Neural cell (in vitro differentiated cells): ENCODE data around the gene WWTR1. TPM values are rescaled to one million over a fixed set of nuclear protein-coding genes. Genes with fewer than 3 reads are reported as not detected.

Experiments used
- H2AFZ ChIP-seq: fragments of 200-600, 300-800 bp; sonication (generic), shearing (Covaris generic); 2 replicates; pipeline ENCODE4 v1.6.0; 2014; ENCODE audit warnings: low read depth, mild to moderate bottlenecking, antibody characterized with exemption, low read length, moderate library complexity
- H3F3A ChIP-seq: fragments of 200-600 bp; shearing (Covaris generic); 2 replicates; pipeline ENCODE4 v1.6.1; 2016; ENCODE audit warnings: mild to moderate bottlenecking, moderate library complexity, mixed read lengths, antibody characterized with exemption, low read length; ENCODE audit not compliant: insufficient read depth, poor library complexity, severe bottlenecking
- H3K27ac ChIP-seq: fragments of 200-600, 300-800 bp; sonication (generic), shearing (Covaris generic); 2 replicates; pipeline ENCODE4 v1.5.1; 2014; ENCODE audit warnings: mild to moderate bottlenecking, low read length, moderate library complexity
- H3K27me3 ChIP-seq: fragments of 300-800, 200-600 bp; sonication (generic), shearing (Covaris generic); 2 replicates; pipeline ENCODE4 v1.6.0; 2014; ENCODE audit warnings: mild to moderate bottlenecking, low read depth, low read length, moderate library complexity; ENCODE audit not compliant: insufficient read depth
- H3K36me3 ChIP-seq: fragments of 300-800, 200-600 bp; sonication (generic), shearing (Covaris generic); 2 replicates; pipeline ENCODE4 v1.5.1; 2014; ENCODE audit warnings: mild to moderate bottlenecking, antibody characterized with exemption, low read length, moderate library complexity; ENCODE audit not compliant: insufficient read depth
- H3K4me2 ChIP-seq: fragments of 300-800, 200-600 bp; sonication (generic), shearing (Covaris generic); 2 replicates; pipeline ENCODE4 v1.6.0; 2014; ENCODE audit warnings: mild to moderate bottlenecking, low read length
- H3K4me3 ChIP-seq: fragments of 300-800, 200-600 bp; sonication (generic), shearing (Covaris generic); 2 replicates; pipeline ENCODE4 v1.5.1; 2014; ENCODE audit warnings: mild to moderate bottlenecking, low read length, moderate library complexity
- H3K79me2 ChIP-seq: fragments of 200-600 bp; shearing (Covaris generic); replicated peaks from 2 replicates; pipeline ENCODE4 v1.6.0; 2014; ENCODE audit warnings: mild to moderate bottlenecking, low read length, moderate library complexity; ENCODE audit not compliant: insufficient read depth
- H3K9ac ChIP-seq: fragments of 300-800, 200-600 bp; sonication (generic), shearing (Covaris generic); 2 replicates; pipeline ENCODE4 v1.6.1; 2016; ENCODE audit warnings: mild to moderate bottlenecking, low read length, mixed read lengths
- H3K9me2 ChIP-seq: fragments of 200-600 bp; shearing (Covaris generic); 2 replicates; pipeline ENCODE4 v1.6.1; 2016; ENCODE audit warnings: mild to moderate bottlenecking, low read length, mixed read lengths; ENCODE audit not compliant: insufficient read depth
- H3K9me3 ChIP-seq: fragments of 200-600, 300-800 bp; sonication (generic), shearing (Covaris generic); 2 replicates; pipeline ENCODE4 v1.6.1; 2016; ENCODE audit warnings: mild to moderate bottlenecking, mixed run types, low read length, moderate library complexity, mixed read lengths
- H4K20me1 ChIP-seq: fragments of 200-600 bp; shearing (Covaris generic); 2 replicates; pipeline ENCODE4 v1.6.1; 2016; ENCODE audit warnings: mild to moderate bottlenecking, mixed run types; ENCODE audit not compliant: insufficient read depth
- CTCF ChIP-seq: fragments of 450-650 bp; IDR thresholded peaks from 2 replicates; pipeline ENCODE4 v1.5.1; 2014; ENCODE audit warnings: antibody characterized with exemption, mild to moderate bottlenecking, moderate library complexity; ENCODE audit not compliant: poor library complexity, severe bottlenecking
- EP300 ChIP-seq: fragments of 450-650 bp; conservative IDR thresholded peaks from 2 replicates; pipeline ENCODE4 v1.6.1; 2014; ENCODE audit warnings: antibody characterized with exemption, mild to moderate bottlenecking, moderate library complexity; ENCODE audit not compliant: poor library complexity, severe bottlenecking
- EZH2 ChIP-seq: fragments of 200-600, 300-800 bp; shearing (Covaris generic), sonication (generic); IDR thresholded peaks from 2 replicates; pipeline ENCODE4 v1.6.1; 2014; ENCODE audit warnings: antibody characterized with exemption, low read length, borderline replicate concordance, mild to moderate bottlenecking; ENCODE audit not compliant: insufficient read depth, poor library complexity, severe bottlenecking
- MXI1 ChIP-seq: fragments of 450-650 bp; conservative IDR thresholded peaks from 2 replicates; pipeline ENCODE4 v1.6.1; 2014; ENCODE audit warnings: antibody characterized with exemption, mild to moderate bottlenecking; ENCODE audit not compliant: poor library complexity, severe bottlenecking
- POLR2AphosphoS5 ChIP-seq: IDR thresholded peaks from 2 replicates; pipeline ENCODE4 v1.6.1; 2012
- RAD21 ChIP-seq: fragments of 450-650 bp; conservative IDR thresholded peaks from 2 replicates; pipeline ENCODE4 v1.6.1; 2014; ENCODE audit warnings: antibody characterized with exemption, mild to moderate bottlenecking, moderate library complexity
- REST ChIP-seq: IDR thresholded peaks from 2 replicates; pipeline ENCODE4 v1.6.1; 2012; ENCODE audit warnings: borderline replicate concordance
- SMC3 ChIP-seq: fragments of 450-650 bp; conservative IDR thresholded peaks from 2 replicates; pipeline ENCODE4 v1.6.1; 2014; ENCODE audit warnings: antibody characterized with exemption, mild to moderate bottlenecking, moderate library complexity; ENCODE audit not compliant: poor library complexity
- TAF1 ChIP-seq: IDR thresholded peaks from 2 replicates; pipeline ENCODE4 v1.6.1; 2012; ENCODE audit warnings: low read depth
- polyA plus RNA-seq: library from polyadenylated mRNA; depleted of rRNA; stranded (reverse); fragments of >200 nt; gene quantifications from 2 replicates; pipeline ENCODE4 v1.2.3, GENCODE V29; 2014

The WWTR1 gene
- polyA plus RNA-seq, 1 donor from 2014 or later = 0.97 TPM

GRCh38 chr3:149552700-149553099, 105.1 kb downstream of the WWTR1 start:
- Histone ChIP-seq H3K9me2 (no peaks in the 10 kb centered on the region), H3F3A (no peaks in the 10 kb centered on the region), H3K36me3 (no peaks in the 10 kb centered on the region), H3K9me3 (no peaks in the 10 kb centered on the region), H3K27ac (no peak overlapping the region), H4K20me1 (no peaks in the 10 kb centered on the region), H3K4me3 (no peak overlapping the region), H3K27me3 (no peaks in the 10 kb centered on the region), H3K79me2 (no peaks in the 10 kb centered on the region), H2AFZ (no peak overlapping the region), H3K4me2 (no peak overlapping the region), H3K9ac (no peak overlapping the region)
- TF ChIP-seq MXI1 (no peak), EP300 (no peak), CTCF (no peak), EZH2 (no peak), POLR2AphosphoS5 (no peak), RAD21 (no peak), TAF1 (no peak), SMC3 (no peak)

- no peak for TF ChIP-seq EP300
- no peak for TF ChIP-seq MXI1
- no peak for TF ChIP-seq SMC3
- TF ChIP-seq CTCF = no peak
- no peak for TF ChIP-seq POLR2AphosphoS5
- TF ChIP-seq RAD21 = no peak
- TF ChIP-seq REST = no peak
- TF ChIP-seq EZH2 = no peak
- TF ChIP-seq TAF1 = no peak
- Histone ChIP-seq H3K79me2 (no peaks in the 10 kb centered on the region), H3K27ac (no peak overlapping the region), H3K9me3 (no peaks in the 10 kb centered on the region), H3K9me2 (no peaks in the 10 kb centered on the region), H2AFZ (no peak overlapping the region), H4K20me1 (no peaks in the 10 kb centered on the region), H3K9ac (no peak overlapping the region), H3K27me3 (no peaks in the 10 kb centered on the region), H3K36me3 (no peaks in the 10 kb centered on the region), H3K4me2 (no peak overlapping the region), H3F3A (no peaks in the 10 kb centered on the region), H3K4me3 (no peak overlapping the region)
Observed at GRCh38 chr3:149551500-149551899, 106.3 kb downstream of the WWTR1 start.
